Endothelial cell of umbilical vein (primary cell): ENCODE data around the gene MYO15A. TPM values are rescaled to one million over a fixed set of nuclear protein-coding genes. Genes with fewer than 3 reads are reported as not detected.

ENCODE experiments used
- BruUV-seq: library from RNA; stranded (reverse); fragments of 400-500 nt; replicated peaks from 2 replicates; lab custom pipeline; 2021; lab: Mats Ljungman, UMichigan
- CTCF ChIA-PET: fragments of 300-600, 350-600 bp; sonication (Branson Sonifier 250); formaldehyde crosslinking; loops from one replicate; lab custom pipeline; 2021; ENCODE audit warnings: antibody characterized with exemption, inconsistent platforms; lab: Charles Lee
- POLR2A ChIA-PET: fragments of 300-600, 350-600 bp; sonication (Branson Sonifier 250); formaldehyde crosslinking; loops from one replicate; lab custom pipeline; 2021; ENCODE audit warnings: antibody characterized with exemption, inconsistent platforms; lab: Charles Lee
- DNase-seq: peaks from one replicate; pipeline ENCODE4 v3.0.0-alpha.2; 2011; ENCODE audit warnings: low read depth, low spot score
- FAIRE-seq: peaks from 2 replicates; lab custom pipeline; 2011; peaks lifted over from hg19 to GRCh38; lab: Jason Lieb, UNC
- H2AFZ ChIP-seq: 2 replicates; pipeline ENCODE4 v1.6.0; 2012; ENCODE audit warnings: low read depth, low read length, control low read depth, inconsistent platforms
- H3K27ac ChIP-seq: 2 replicates; pipeline ENCODE4 v1.5.1; 2011; ENCODE audit warnings: low read depth, mild to moderate bottlenecking, control low read depth, low read length, moderate library complexity; ENCODE audit not compliant: insufficient read depth
- H3K27me3 ChIP-seq, 2 experiments: 2 replicates each; pipeline versions ENCODE4 v1.6.0 to v1.6.1; 2011; ENCODE audit warnings: low read length in 2 of 2, mixed read lengths in 1 of 2; ENCODE audit not compliant: control insufficient read depth in 2 of 2, insufficient read depth in 2 of 2
- H3K36me3 ChIP-seq, 2 experiments: 2 replicates in 1 of 2; 3 replicates in 1 of 2; pipeline ENCODE4 v1.5.1; 2011; ENCODE audit warnings: low read length in 2 of 2, mild to moderate bottlenecking in 1 of 2, moderate library complexity in 1 of 2; ENCODE audit not compliant: control insufficient read depth in 2 of 2, insufficient read depth in 2 of 2; ENCODE audit errors: extremely low read depth in 1 of 2
- H3K4me1 ChIP-seq: 3 replicates; pipeline ENCODE4 v1.5.1; 2011; ENCODE audit warnings: mild to moderate bottlenecking, low read length; ENCODE audit not compliant: control insufficient read depth, insufficient read depth; ENCODE audit errors: extremely low read depth
- H3K4me2 ChIP-seq: 2 replicates; pipeline ENCODE4 v1.6.1; 2011; ENCODE audit warnings: low read length, control low read depth, mixed read lengths; ENCODE audit not compliant: insufficient read depth
- H3K4me3 ChIP-seq, 3 experiments: fragments of 200-600 bp in 1 of 3; sonication (generic), shearing (Covaris generic) in 1 of 3; replicated peaks in 1 of 3; 2 replicates each; pipeline ENCODE4 v1.5.1; 2011 to 2016; ENCODE audit warnings: control low read depth in 3 of 3, low read length in 3 of 3, mild to moderate bottlenecking in 2 of 3, inconsistent platforms in 1 of 3, low read depth in 1 of 3, moderate library complexity in 1 of 3; ENCODE audit not compliant: insufficient read depth in 1 of 3
- H3K79me2 ChIP-seq: 2 replicates; pipeline ENCODE4 v1.6.0; 2012; ENCODE audit warnings: low read length, inconsistent platforms; ENCODE audit not compliant: control insufficient read depth, insufficient read depth
- H3K9ac ChIP-seq: replicated peaks from 2 replicates; pipeline ENCODE3; 2011; ENCODE audit warnings: low read length, control low read depth; ENCODE audit not compliant: insufficient read depth; ENCODE audit errors: extremely low read depth
- H3K9me1 ChIP-seq: replicated peaks from 3 replicates; pipeline ENCODE4 v1.6.0; 2011; ENCODE audit warnings: mild to moderate bottlenecking, low read length; ENCODE audit not compliant: control insufficient read depth, insufficient read depth; ENCODE audit errors: extremely low read depth
- H3K9me3 ChIP-seq: replicated peaks from 2 replicates; pipeline ENCODE4 v1.5.1; 2012; ENCODE audit warnings: low read length, inconsistent platforms; ENCODE audit not compliant: control insufficient read depth, insufficient read depth
- H4K20me1 ChIP-seq: replicated peaks from 2 replicates; pipeline ENCODE3; 2011; ENCODE audit warnings: mild to moderate bottlenecking, low read length; ENCODE audit not compliant: control insufficient read depth, insufficient read depth; ENCODE audit errors: extremely low read depth
- CTCF ChIP-seq, 2 donors: IDR thresholded peaks; 1 replicate in 1 of 2; 2 replicates in 1 of 2; pipeline ENCODE4 v1.5.1; 2011; ENCODE audit warnings: low read length in 2 of 2, mild to moderate bottlenecking in 2 of 2, moderate library complexity in 2 of 2, control low read depth in 1 of 2, inconsistent platforms in 1 of 2, low read depth in 1 of 2; ENCODE audit not compliant: insufficient read depth in 1 of 2; ENCODE audit errors: extremely low read depth in 1 of 2
- EZH2 ChIP-seq: IDR thresholded peaks from 2 replicates; pipeline ENCODE4 v1.6.1; 2012; ENCODE audit warnings: borderline replicate concordance, low read depth, mild to moderate bottlenecking, moderate library complexity, low read length, inconsistent platforms; ENCODE audit not compliant: severe bottlenecking
- FOS ChIP-seq: IDR thresholded peaks from 2 replicates; pipeline ENCODE4 v1.6.1; 2011; ENCODE audit warnings: mild to moderate bottlenecking, low read length, moderate library complexity, borderline replicate concordance; ENCODE audit not compliant: insufficient read depth
- GATA2 ChIP-seq: IDR thresholded peaks from 2 replicates; pipeline ENCODE4 v1.7.0; 2011; ENCODE audit warnings: low read depth, mild to moderate bottlenecking, moderate library complexity, mixed read lengths, low read length; ENCODE audit not compliant: insufficient read length, insufficient read depth
- JUN ChIP-seq: IDR thresholded peaks from 2 replicates; pipeline ENCODE4 v1.6.1; 2011; ENCODE audit warnings: borderline replicate concordance, low read depth; ENCODE audit not compliant: insufficient read length, insufficient read depth
- MAX ChIP-seq: IDR thresholded peaks from 2 replicates; pipeline ENCODE4 v1.6.1; 2011; ENCODE audit not compliant: insufficient read depth, insufficient read length
- MYC ChIP-seq: IDR thresholded peaks from one replicate; pipeline ENCODE4 v1.6.1; 2011; ENCODE audit warnings: mild to moderate bottlenecking, low read depth, low read length
- POLR2A ChIP-seq: IDR thresholded peaks from 2 replicates; pipeline ENCODE4 v1.6.1; 2012; ENCODE audit warnings: low read depth, mild to moderate bottlenecking, control low read depth, low read length
- POLR2AphosphoS5 ChIP-seq: IDR thresholded peaks from 2 replicates; pipeline ENCODE4 v1.6.1; 2012; ENCODE audit warnings: low read depth, mild to moderate bottlenecking, control low read depth, low read length, moderate library complexity; ENCODE audit not compliant: insufficient read depth
- dilution Hi-C: fragments of 300-500 bp; cut with MboI; formaldehyde crosslinking; loops from one replicate; pipeline ENCODE4 v1.15.0; 2019; ENCODE audit warnings: low sequenced_read_pairs; ENCODE audit not compliant: extremely low pct_ligation_motif_present
- intact Hi-C: fragments of 100-400 bp; cut with micrococcal nuclease; formaldehyde crosslinking; loops from one replicate; pipeline ENCODE4 v1.10.0; 2022
- polyA plus RNA-seq, 4 experiments: library from polyadenylated mRNA; depleted of rRNA in 3 of 4; stranded (reverse) in 3 of 4; unstranded in 1 of 4; fragments of >200 nt; gene quantifications; 2 replicates each; pipeline versions ENCODE4 v1.2.1 to v1.2.3, GENCODE V29; 2011 to 2012; ENCODE audit warnings: missing spikeins in 1 of 4
- total RNA-seq: library from RNA; stranded (reverse); gene quantifications from 2 replicates; pipeline ENCODE4 v1.2.3, GENCODE V29; 2021

MYO15A gene
- total and polyA plus RNA-seq, 2 donors (not counting 3 experiments of a cell fraction or from before 2014, with no cell fraction given), result 0.46 to 0.82 TPM

GRCh38 chr17:18191967-18192366 is 83.4 kb downstream of the MYO15A start:
- intact Hi-C loops, result no loop called here
- Histone ChIP-seq H3K9me3 (no peaks in the 10 kb centered on the region), H3K4me3 (no peak overlapping the region), H3K79me2 (peaks cover 89% of the 10 kb centered on the region), H3K4me1 (peaks cover 43% of the 10 kb centered on the region), H4K20me1 (no peaks in the 10 kb centered on the region), H3K4me2 (no peak overlapping the region), H3K9me1 (no peaks in the 10 kb centered on the region), H3K27me3 (no peaks in the 10 kb centered on the region), H3K27ac (no peak overlapping the region), H2AFZ (no peak overlapping the region), H3K36me3 (peaks cover 12 to 19% of the 10 kb centered on the region in 2 experiments), H3K9ac (no peak overlapping the region)
- ChIA-PET CTCF (interaction anchor here (1.1 to 1.8 kb wide), 4 partner anchors 25 to 56 kb away, joined by 3 to 6 read pairs (median 4); no protein-coding TSS in a partner anchor), POLR2A (interaction anchor here (1.1 kb wide), 1 partner anchor 27 kb away, joined by 3 read pairs; no protein-coding TSS in a partner anchor)
- dilution Hi-C loops, result no loop called here
- DNase-seq (no peak), FAIRE-seq (peak; percentile 37)
- BruUV-seq, result no TSS peak
- no peak for TF ChIP-seq JUN
- TF ChIP-seq POLR2A, result no peak
- peak in 1 of 2 donors; percentile 27 for TF ChIP-seq CTCF (IDR thresholded peaks at IDR 0.05; ENCODE audit: extremely low read depth in 1 of 2, insufficient read depth in 1 of 2, low read depth in 1 of 2, low read length in 2 of 2)
- TF ChIP-seq POLR2AphosphoS5, result no peak

- FAIRE-seq, result no peak
- no peak overlapping the region for H3K4me2 ChIP-seq
- no peak overlapping the region for H3K27ac ChIP-seq
- H4K20me1 ChIP-seq, result no peaks in the 10 kb centered on the region
- no TSS peak for BruUV-seq
- TF ChIP-seq EZH2 (no peak), JUN (no peak), FOS (no peak), CTCF (IDR thresholded peaks at IDR 0.05; ENCODE audit: extremely low read depth in 1 of 2, insufficient read depth in 1 of 2, low read depth in 1 of 2, low read length in 2 of 2) (no peak), POLR2AphosphoS5 (no peak), GATA2 (no peak), MYC (no peak), MAX (no peak), POLR2A (no peak)
- peaks cover 31% of the 10 kb centered on the region for H3K4me1 ChIP-seq
- H3K27me3 ChIP-seq, result no peaks in the 10 kb centered on the region
- intact Hi-C loops, result no loop called here
- peaks cover 19 to 22% of the 10 kb centered on the region in 2 experiments for H3K36me3 ChIP-seq
- no peak overlapping the region for H3K9ac ChIP-seq
- H3K4me3 ChIP-seq, result no peak overlapping the region
- POLR2A ChIA-PET, result no interaction called here
- dilution Hi-C loops, result no loop called here
- no peaks in the 10 kb centered on the region for H3K9me1 ChIP-seq
- no peaks in the 10 kb centered on the region for H3K9me3 ChIP-seq
- H2AFZ ChIP-seq, result no peak overlapping the region
- DNase-seq, result no peak
- CTCF ChIA-PET, result interaction anchor here (0.9 to 1.0 kb wide), 3 partner anchors 11 to 54 kb away, joined by 3 to 4 read pairs (median 3); partner anchors contain the start of gene ALKBH5
- peaks cover 91% of the 10 kb centered on the region for H3K79me2 ChIP-seq
These were observed 85.8 kb downstream of the MYO15A start for GRCh38 chr17:18194394-18194793.
